ENCODE data around the gene PRR29. TPM values are rescaled to one million over a fixed set of nuclear protein-coding genes. Genes with fewer than 3 reads are reported as not detected.

The PRR29 gene
- total RNA-seq, 2 donors from 2014 or later: 0.09 to 0.74 TPM

DNA sequence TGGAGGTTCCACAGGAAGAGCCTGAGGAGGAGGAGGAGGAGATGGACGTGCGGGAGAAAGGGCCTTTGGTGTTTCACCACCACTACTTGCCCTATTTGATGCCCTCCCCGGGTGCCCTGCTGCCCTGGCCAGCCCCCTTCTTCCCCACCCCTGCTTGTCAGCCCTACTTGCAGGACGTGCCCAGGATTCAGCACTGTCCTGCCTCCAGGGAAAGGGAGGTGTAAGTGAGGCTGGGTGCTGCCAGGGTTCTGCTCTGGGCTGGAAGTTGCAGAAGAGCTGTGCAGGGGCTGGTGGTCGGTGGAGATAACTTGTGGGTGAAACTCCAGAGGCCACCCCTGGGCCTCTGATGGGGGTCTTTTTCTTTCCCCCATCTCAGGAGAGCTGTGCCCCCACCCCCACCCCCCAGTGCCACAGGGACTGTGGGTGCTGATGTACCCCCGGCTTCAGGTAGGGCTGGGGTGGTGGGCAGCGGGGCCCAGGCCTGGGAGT, 3.0 kb downstream of the PRR29 start:
- DNase-seq (ENCODE audit: low spot score): no peak
- no peak for TF ChIP-seq POLR2AphosphoS5 (IDR thresholded peaks at IDR 0.05)
- TF ChIP-seq, protein P1, sequence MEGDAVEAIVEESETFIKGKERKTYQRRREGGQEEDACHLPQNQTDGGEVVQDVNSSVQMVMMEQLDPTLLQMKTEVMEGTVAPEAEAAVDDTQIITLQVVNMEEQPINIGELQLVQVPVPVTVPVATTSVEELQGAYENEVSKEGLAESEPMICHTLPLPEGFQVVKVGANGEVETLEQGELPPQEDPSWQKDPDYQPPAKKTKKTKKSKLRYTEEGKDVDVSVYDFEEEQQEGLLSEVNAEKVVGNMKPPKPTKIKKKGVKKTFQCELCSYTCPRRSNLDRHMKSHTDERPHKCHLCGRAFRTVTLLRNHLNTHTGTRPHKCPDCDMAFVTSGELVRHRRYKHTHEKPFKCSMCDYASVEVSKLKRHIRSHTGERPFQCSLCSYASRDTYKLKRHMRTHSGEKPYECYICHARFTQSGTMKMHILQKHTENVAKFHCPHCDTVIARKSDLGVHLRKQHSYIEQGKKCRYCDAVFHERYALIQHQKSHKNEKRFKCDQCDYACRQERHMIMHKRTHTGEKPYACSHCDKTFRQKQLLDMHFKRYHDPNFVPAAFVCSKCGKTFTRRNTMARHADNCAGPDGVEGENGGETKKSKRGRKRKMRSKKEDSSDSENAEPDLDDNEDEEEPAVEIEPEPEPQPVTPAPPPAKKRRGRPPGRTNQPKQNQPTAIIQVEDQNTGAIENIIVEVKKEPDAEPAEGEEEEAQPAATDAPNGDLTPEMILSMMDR (IDR thresholded peaks at IDR 0.05): no peak
- no peak for TF ChIP-seq POLR2A (IDR thresholded peaks at IDR 0.05)
- Histone ChIP-seq H3K36me3 (no peaks in the 10 kb centered on the region), H3K27me3 (replicated peaks; ENCODE audit: insufficient read depth) (no peaks in the 10 kb centered on the region), H3K27ac (no peak overlapping the region), H3K9me3 (no peaks in the 10 kb centered on the region), H3K4me1 (replicated peaks) (no peaks in the 10 kb centered on the region), H3K4me3 (no peak overlapping the region)
- intact Hi-C loops (cut with DNase I): no loop called here
- 87% methylated on average over 7 of the region's 7 CpGs for WGBS

DNA sequence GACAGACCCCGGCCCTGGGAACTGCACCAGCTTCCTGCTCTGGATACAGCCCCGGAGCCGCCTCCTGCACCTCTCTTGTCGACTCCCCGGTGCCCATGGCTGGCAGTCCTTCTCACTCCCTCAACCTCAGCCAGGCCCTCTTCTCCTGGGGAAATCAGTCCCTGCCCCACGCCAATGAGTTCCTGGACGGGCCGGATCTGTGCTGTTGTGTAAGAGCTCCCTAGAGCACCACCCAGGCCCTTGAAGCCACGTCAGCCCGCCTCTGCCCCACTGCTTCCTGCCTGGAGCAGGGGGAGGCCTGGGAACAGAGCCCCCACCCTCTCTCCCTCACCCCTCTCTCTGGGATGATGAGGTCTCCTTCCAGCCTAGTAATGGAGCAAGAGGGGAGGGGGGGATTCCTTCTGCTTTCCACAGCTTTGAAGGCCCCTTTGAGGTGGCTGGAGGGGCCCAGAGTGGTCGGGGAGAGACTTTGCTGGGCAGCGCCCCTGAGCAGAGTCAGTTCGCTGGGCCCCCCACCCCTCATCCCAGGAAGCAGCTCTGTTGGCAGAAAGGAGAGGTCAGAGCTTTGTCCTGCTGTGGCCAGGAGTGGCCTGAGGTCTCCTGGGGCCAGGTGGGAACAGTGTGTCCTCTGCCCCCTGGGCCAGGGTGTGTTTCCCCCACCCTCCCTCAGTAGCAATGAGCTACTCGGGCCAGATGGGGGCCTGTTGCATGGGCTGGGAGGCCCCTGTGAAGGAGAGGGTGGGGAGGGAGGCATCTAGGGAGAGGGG, 3.8 kb downstream of the PRR29 start:
- Histone ChIP-seq H3K4me3 (no peak overlapping the region), H3K36me3 (no peaks in the 10 kb centered on the region), H3K27ac (no peak overlapping the region), H3K27me3 (replicated peaks; ENCODE audit: insufficient read depth) (no peaks in the 10 kb centered on the region), H3K4me1 (replicated peaks) (no peaks in the 10 kb centered on the region), H3K9me3 (no peaks in the 10 kb centered on the region)
- 85% methylated on average over 14 of the region's 14 CpGs for WGBS
- intact Hi-C loops (cut with DNase I): no loop called here
- no peak for DNase-seq (ENCODE audit: low spot score)
- TF ChIP-seq POLR2A (IDR thresholded peaks at IDR 0.05) (no peak), POLR2AphosphoS5 (IDR thresholded peaks at IDR 0.05) (no peak)
- TF ChIP-seq, protein P1 (IDR thresholded peaks at IDR 0.05): no peak

DNA sequence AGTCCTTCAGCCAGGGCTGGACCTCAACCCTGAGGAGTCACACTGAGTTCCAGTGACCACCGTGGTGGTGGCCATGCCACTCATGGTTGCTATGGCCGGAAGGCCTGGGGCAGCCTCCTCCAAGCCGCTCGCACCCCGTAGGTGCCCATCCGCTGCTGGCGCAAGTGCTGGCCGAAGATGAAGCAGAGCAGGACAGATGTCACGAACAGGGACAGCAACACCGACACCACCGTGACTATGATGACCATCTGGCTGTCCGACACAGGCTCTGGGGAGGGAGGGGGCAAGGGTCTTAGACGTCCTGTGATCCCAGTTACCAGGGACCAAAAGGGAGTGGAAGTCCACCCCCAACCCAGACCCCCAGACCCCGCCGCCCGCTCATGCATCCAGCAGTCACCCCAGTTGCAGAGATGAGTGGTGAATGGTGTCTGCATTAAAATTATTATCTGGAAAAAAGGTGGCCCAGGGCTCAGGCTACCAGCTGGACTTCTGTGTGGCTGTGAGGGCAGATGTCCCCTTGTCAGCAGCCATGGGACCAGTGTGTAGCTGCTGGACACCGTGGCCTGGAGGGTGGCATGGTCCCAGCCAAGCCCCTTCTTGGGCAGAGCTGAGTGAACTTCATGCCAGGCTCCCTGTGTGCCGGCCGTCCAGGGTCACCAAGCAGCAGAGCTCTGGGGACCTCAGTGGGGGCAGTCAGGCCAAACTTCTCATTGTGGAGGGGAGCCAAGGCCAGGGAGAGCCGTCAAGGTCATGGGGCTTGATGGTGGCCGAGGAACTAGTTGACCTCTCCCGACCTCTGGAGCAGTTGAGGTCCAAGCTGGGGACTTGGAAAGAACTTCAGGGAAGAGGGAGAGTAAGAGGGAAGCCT, 4.7 kb downstream of the PRR29 start:
- Histone ChIP-seq H3K27me3 (replicated peaks; ENCODE audit: insufficient read depth) (no peaks in the 10 kb centered on the region), H3K4me1 (replicated peaks) (no peaks in the 10 kb centered on the region), H3K27ac (no peak overlapping the region), H3K9me3 (no peaks in the 10 kb centered on the region), H3K36me3 (no peaks in the 10 kb centered on the region), H3K4me3 (no peak overlapping the region)
- DNase-seq (ENCODE audit: low spot score): no peak
- 91% methylated on average over 22 of the region's 22 CpGs for WGBS
- intact Hi-C loops (cut with DNase I): no loop called here
- TF ChIP-seq POLR2AphosphoS5 (IDR thresholded peaks at IDR 0.05) (no peak), POLR2A (IDR thresholded peaks at IDR 0.05) (no peak)
- TF ChIP-seq, protein P1 (IDR thresholded peaks at IDR 0.05): no peak

DNA sequence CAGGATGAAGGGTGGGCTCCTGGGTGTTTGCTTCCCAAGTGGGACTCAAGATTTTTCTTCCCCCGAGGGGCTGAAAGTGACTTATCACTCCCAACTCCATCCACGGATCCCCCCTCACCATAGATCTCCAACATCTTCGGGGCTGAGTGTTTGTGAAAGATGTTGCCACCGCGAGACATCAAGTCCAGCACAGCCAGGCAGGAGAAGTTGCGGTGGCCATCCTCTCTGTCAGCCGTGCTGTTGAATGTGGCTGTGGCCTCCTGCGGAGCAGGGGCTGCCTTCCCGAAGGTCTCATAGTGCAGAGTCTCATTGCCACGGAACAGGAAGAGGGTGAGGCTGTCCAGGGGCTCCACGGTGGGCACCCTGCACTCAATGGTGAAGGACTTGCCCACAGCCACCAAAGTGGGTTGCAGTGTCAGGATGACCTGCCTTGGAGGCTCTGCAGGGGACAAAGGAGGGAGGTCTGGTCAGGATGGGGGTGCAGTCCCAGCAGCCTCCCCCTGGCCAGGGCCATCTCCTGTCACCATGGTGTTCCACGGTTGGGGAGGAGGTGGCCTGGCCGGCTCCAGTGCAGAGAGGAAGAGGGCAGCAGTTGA, 5.5 kb downstream of the PRR29 start:
- 88% methylated on average over 13 of the region's 13 CpGs for WGBS
- H3K27me3 ChIP-seq (replicated peaks; ENCODE audit: insufficient read depth): no peaks in the 10 kb centered on the region
- H3K9me3 ChIP-seq: no peaks in the 10 kb centered on the region
- TF ChIP-seq POLR2A (IDR thresholded peaks at IDR 0.05): no peak
- TF ChIP-seq POLR2AphosphoS5 (IDR thresholded peaks at IDR 0.05): no peak
- TF ChIP-seq, protein P1 (IDR thresholded peaks at IDR 0.05): no peak
- no peak overlapping the region for H3K27ac ChIP-seq
- H3K36me3 ChIP-seq: no peaks in the 10 kb centered on the region
- DNase-seq (ENCODE audit: low spot score): no peak
- H3K4me3 ChIP-seq: no peak overlapping the region
- intact Hi-C loops (cut with DNase I): no loop called here
- no peaks in the 10 kb centered on the region for H3K4me1 ChIP-seq (replicated peaks)

Measured in prostate gland (tissue), 2 donors.